ENCODE measurements around the gene AMFR.
A peak's percentile ranks its signal among the peaks of the same experiment; 100 is the strongest.

The AMFR gene

GRCh38 chr16:56336071-56336688 is 89.2 kb downstream of the AMFR start:
- Mint-ChIP-seq H3K27me3 (no peaks in the 10 kb centered on the region), H3K36me3 (ENCODE audit: insufficient read depth) (peaks cover 7% of the 10 kb centered on the region), H3K9me3 (no peaks in the 10 kb centered on the region), H3K4me1 (no peaks in the 10 kb centered on the region), H3K4me3 (no peak overlapping the region), H3K27ac (ENCODE audit: low read depth) (no peak overlapping the region)
- ATAC-seq (replicated peaks; ENCODE audit: extremely low read depth, poor library complexity, severe bottlenecking) (no peak), DNase-seq (ENCODE audit: low spot score in 2 of 2) (no peak)

- peaks cover 5% of the 10 kb centered on the region for H3K36me3 Mint-ChIP-seq (ENCODE audit: insufficient read depth)
- DNase-seq (ENCODE audit: low spot score in 2 of 2) (no peak), ATAC-seq (replicated peaks; ENCODE audit: extremely low read depth, poor library complexity, severe bottlenecking) (no peak)
- H3K4me3 Mint-ChIP-seq = no peak overlapping the region
- H3K9me3 Mint-ChIP-seq = no peaks in the 10 kb centered on the region
- H3K4me1 Mint-ChIP-seq = no peaks in the 10 kb centered on the region
- no peaks in the 10 kb centered on the region for H3K27me3 Mint-ChIP-seq
- H3K27ac Mint-ChIP-seq (ENCODE audit: low read depth) = no peak overlapping the region
These were observed 90.6 kb downstream of the AMFR start for GRCh38 chr16:56334761-56335160.

DNA sequence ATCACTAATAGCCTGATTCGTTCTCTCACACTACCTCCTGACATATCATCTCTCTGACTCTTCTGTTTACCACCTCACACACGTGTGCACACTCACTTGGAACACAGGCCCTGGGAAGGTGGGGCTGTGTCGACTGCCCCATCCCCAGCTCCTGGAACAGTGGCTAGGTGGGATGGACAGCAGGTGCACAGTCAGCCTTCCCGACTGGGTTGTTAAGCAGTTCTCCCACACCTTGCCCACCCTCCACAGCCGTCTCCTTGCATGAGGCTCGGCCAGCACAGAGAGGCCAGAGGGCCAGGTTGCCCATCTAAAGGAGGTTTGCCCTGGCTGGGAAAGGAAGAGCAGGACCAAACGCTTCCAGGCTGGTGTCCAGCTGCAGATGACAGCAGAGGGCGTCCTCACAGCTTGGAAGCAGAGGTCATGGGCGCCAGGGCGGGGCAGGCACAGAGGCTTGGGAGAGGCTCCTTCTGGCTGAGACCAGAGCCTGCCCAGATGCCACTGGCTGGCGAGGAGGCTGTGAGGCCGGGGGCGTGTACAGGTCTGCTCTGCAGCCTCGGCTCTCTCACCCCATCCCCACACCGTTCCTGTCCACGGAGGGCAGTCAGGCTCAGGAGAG is 92.8 kb downstream of the AMFR start:
- Mint-ChIP-seq H3K4me3 (no peak overlapping the region), H3K36me3 (ENCODE audit: insufficient read depth) (peaks cover 5% of the 10 kb centered on the region), H3K27ac (ENCODE audit: low read depth) (no peak overlapping the region), H3K4me1 (no peaks in the 10 kb centered on the region), H3K9me3 (no peaks in the 10 kb centered on the region), H3K27me3 (no peaks in the 10 kb centered on the region)
- DNase-seq (ENCODE audit: low spot score in 2 of 2) (no peak), ATAC-seq (replicated peaks; ENCODE audit: extremely low read depth, poor library complexity, severe bottlenecking) (no peak)

DNA sequence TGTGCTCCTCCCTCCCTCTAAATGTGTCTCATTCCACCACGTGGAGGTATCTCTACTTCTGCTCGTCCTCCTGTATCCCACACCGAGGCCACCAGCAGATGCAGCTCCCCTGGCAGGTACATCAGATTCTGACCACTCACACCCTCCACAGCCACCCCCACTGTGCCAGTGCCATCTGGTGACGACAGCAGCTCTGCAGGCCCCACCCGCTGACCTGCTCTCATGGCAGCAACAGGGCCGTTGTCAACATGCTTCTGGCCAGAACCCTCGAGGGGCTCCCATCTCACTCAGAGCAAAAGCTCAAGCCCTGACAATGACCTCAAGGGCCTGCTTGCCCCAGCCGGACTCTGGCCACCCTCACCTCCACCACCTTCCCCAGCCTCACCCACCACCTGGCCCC is 93.4 kb downstream of the AMFR start:
- H3K4me3 Mint-ChIP-seq = no peak overlapping the region
- H3K27ac Mint-ChIP-seq (ENCODE audit: low read depth) = no peak overlapping the region
- H3K9me3 Mint-ChIP-seq = no peaks in the 10 kb centered on the region
- no peaks in the 10 kb centered on the region for H3K4me1 Mint-ChIP-seq
- DNase-seq (ENCODE audit: low spot score in 2 of 2) (no peak), ATAC-seq (replicated peaks; ENCODE audit: extremely low read depth, poor library complexity, severe bottlenecking) (no peak)
- no peaks in the 10 kb centered on the region for H3K27me3 Mint-ChIP-seq
- H3K36me3 Mint-ChIP-seq (ENCODE audit: insufficient read depth) = peaks cover 5% of the 10 kb centered on the region

- no peak overlapping the region for H3K4me3 Mint-ChIP-seq
- H3K4me1 Mint-ChIP-seq = peaks cover under 1% of the 10 kb centered on the region
- ATAC-seq (replicated peaks; ENCODE audit: extremely low read depth, poor library complexity, severe bottlenecking) (no peak), DNase-seq (ENCODE audit: low spot score in 2 of 2) (no peak)
- H3K27ac Mint-ChIP-seq (ENCODE audit: low read depth) = peak overlapping the region; percentile 26
- peaks cover 5% of the 10 kb centered on the region for H3K36me3 Mint-ChIP-seq (ENCODE audit: insufficient read depth)
- H3K27me3 Mint-ChIP-seq = no peaks in the 10 kb centered on the region
- no peaks in the 10 kb centered on the region for H3K9me3 Mint-ChIP-seq
These were observed 93.9 kb downstream of the AMFR start for GRCh38 chr16:56331399-56331798.

DNA sequence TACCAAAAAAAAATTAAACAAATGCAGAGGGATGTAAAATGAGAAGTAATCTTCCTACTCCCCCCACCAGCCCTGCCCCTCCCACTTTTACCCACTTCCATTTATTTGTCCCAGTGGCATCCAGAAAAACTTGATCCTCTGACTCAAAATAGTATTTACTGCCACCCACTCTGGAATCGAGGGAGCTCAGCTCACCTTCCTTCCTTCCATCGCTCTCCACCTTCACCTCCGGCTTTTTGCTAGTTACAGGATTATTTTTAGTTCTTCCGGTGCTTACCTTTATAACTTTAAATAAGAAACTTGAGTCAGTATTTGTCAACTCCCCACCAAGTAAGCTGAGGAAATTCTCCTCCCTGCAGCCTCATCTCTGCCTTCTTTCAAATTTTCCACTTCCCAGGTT is 94.9 kb downstream of the AMFR start:
- H3K4me1 Mint-ChIP-seq = peaks cover 5% of the 10 kb centered on the region
- H3K36me3 Mint-ChIP-seq (ENCODE audit: insufficient read depth) = peaks cover 5% of the 10 kb centered on the region
- ATAC-seq (replicated peaks; ENCODE audit: extremely low read depth, poor library complexity, severe bottlenecking) (no peak), DNase-seq (ENCODE audit: low spot score in 2 of 2) (no peak)
- H3K9me3 Mint-ChIP-seq = no peaks in the 10 kb centered on the region
- H3K27me3 Mint-ChIP-seq = no peaks in the 10 kb centered on the region
- no peak overlapping the region for H3K4me3 Mint-ChIP-seq
- H3K27ac Mint-ChIP-seq (ENCODE audit: low read depth) = peak overlapping the region; percentile 11

DNA sequence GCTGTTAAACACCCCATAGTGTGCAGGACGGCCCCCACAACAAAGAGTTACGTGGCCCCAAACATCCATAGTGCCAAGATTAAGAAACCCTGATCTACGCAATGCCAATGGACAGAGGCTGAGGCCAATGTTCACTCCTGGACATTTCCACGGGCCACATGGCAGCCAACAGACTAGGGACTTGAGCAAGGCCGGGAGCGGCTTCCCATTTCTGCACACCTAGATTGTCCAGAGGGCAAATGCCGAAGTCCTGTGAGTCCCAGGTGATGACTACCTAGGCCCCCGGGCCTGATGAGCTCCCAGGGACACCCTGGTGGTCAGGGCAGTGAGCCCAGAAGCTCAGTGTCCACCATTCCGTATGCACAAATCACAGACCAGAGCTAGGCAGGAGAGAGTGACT is 95.5 kb downstream of the AMFR start:
- no peak for ATAC-seq (replicated peaks; ENCODE audit: extremely low read depth, poor library complexity, severe bottlenecking)
- H3K4me1 Mint-ChIP-seq = peaks cover 5% of the 10 kb centered on the region
- no peak for DNase-seq (ENCODE audit: low spot score in 2 of 2)
- no peaks in the 10 kb centered on the region for H3K9me3 Mint-ChIP-seq
- H3K27me3 Mint-ChIP-seq = no peaks in the 10 kb centered on the region
- H3K27ac Mint-ChIP-seq (ENCODE audit: low read depth) = no peak overlapping the region
- H3K36me3 Mint-ChIP-seq (ENCODE audit: insufficient read depth) = peaks cover 5% of the 10 kb centered on the region
- no peak overlapping the region for H3K4me3 Mint-ChIP-seq

- Mint-ChIP-seq H3K4me3 (no peak overlapping the region), H3K27me3 (no peaks in the 10 kb centered on the region), H3K36me3 (ENCODE audit: insufficient read depth) (peaks cover 3% of the 10 kb centered on the region), H3K27ac (ENCODE audit: low read depth) (no peak overlapping the region), H3K9me3 (no peaks in the 10 kb centered on the region), H3K4me1 (peaks cover 5% of the 10 kb centered on the region)
- no peak for ATAC-seq (replicated peaks; ENCODE audit: extremely low read depth, poor library complexity, severe bottlenecking)
- DNase-seq (ENCODE audit: low spot score in 2 of 2) = no peak
These were observed 96.9 kb downstream of the AMFR start for GRCh38 chr16:56328276-56329022.

GRCh38 chr16:56327929-56328258 is 97.5 kb downstream of the AMFR start:
- ATAC-seq (replicated peaks; ENCODE audit: extremely low read depth, poor library complexity, severe bottlenecking) = no peak

GRCh38 chr16:56327071-56327928 is 98.0 kb downstream of the AMFR start:
- Mint-ChIP-seq H3K9me3 (no peaks in the 10 kb centered on the region), H3K36me3 (ENCODE audit: insufficient read depth) (peaks cover 1% of the 10 kb centered on the region), H3K4me1 (peaks cover 5% of the 10 kb centered on the region), H3K27ac (ENCODE audit: low read depth) (no peak overlapping the region), H3K27me3 (no peaks in the 10 kb centered on the region), H3K4me3 (no peak overlapping the region)
- DNase-seq (ENCODE audit: low spot score in 2 of 2) (no peak), ATAC-seq (replicated peaks; ENCODE audit: extremely low read depth, poor library complexity, severe bottlenecking) (no peak)

More at GRCh38 chr16:56327929-56328258, 97.5 kb downstream of the AMFR start:
- H3K4me3 Mint-ChIP-seq = no peak overlapping the region
- DNase-seq (ENCODE audit: low spot score in 2 of 2) = no peak
- peaks cover 1% of the 10 kb centered on the region for H3K36me3 Mint-ChIP-seq (ENCODE audit: insufficient read depth)
- H3K9me3 Mint-ChIP-seq = no peaks in the 10 kb centered on the region
- no peaks in the 10 kb centered on the region for H3K27me3 Mint-ChIP-seq
- no peak overlapping the region for H3K27ac Mint-ChIP-seq (ENCODE audit: low read depth)
- peaks cover 5% of the 10 kb centered on the region for H3K4me1 Mint-ChIP-seq

- no peaks in the 10 kb centered on the region for H3K27me3 Mint-ChIP-seq
- no peak overlapping the region for H3K4me3 Mint-ChIP-seq
- ATAC-seq (replicated peaks; ENCODE audit: extremely low read depth, poor library complexity, severe bottlenecking) (no peak), DNase-seq (ENCODE audit: low spot score in 2 of 2) (no peak)
- no peaks in the 10 kb centered on the region for H3K36me3 Mint-ChIP-seq (ENCODE audit: insufficient read depth)
- no peaks in the 10 kb centered on the region for H3K9me3 Mint-ChIP-seq
- peak overlapping the region; percentile 1 for H3K27ac Mint-ChIP-seq (ENCODE audit: low read depth)
- H3K4me1 Mint-ChIP-seq = peaks cover 5% of the 10 kb centered on the region
These were observed 99.4 kb downstream of the AMFR start for GRCh38 chr16:56325956-56326355.

DNA sequence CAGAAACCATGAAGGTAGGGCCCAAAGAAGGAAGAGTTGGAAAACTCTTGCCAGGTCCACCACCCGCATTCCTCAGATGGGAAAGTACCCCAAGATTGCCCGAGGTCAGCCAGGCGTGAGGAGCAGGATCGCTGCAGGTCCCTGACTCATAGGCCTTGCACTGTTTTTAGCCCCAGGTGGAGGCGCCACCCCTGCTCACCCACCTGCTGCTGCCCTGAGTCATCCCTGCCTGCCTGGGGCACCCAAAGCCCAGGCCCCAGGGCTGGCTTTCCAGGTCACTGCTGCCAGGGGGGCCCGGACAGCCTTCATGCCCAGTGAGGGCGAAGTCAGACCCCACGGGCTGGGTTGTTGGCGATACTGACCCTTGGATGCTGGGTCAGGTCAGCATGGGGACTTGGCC is 100.9 kb downstream of the AMFR start:
- H3K9me3 Mint-ChIP-seq = no peaks in the 10 kb centered on the region
- DNase-seq (ENCODE audit: low spot score in 2 of 2) (no peak), ATAC-seq (replicated peaks; ENCODE audit: extremely low read depth, poor library complexity, severe bottlenecking) (no peak)

More for the DNA sequence above, 100.9 kb downstream of the AMFR start:
- no peak overlapping the region for H3K4me3 Mint-ChIP-seq
- no peaks in the 10 kb centered on the region for H3K36me3 Mint-ChIP-seq (ENCODE audit: insufficient read depth)
- H3K4me1 Mint-ChIP-seq = peaks cover 5% of the 10 kb centered on the region
- no peaks in the 10 kb centered on the region for H3K27me3 Mint-ChIP-seq
- H3K27ac Mint-ChIP-seq (ENCODE audit: low read depth) = no peak overlapping the region

Measured in central memory CD8-positive, alpha-beta T cell (primary cell).